NCI-H128 (cell line): Measurements from ENCODE around the gene POFUT2.

Source experiments
- DNase-seq: peaks from one replicate; lab custom pipeline; 2025; ENCODE audit not compliant: unreplicated experiment; lab: John Stamatoyannopoulos, UW

The POFUT2 gene

DNA sequence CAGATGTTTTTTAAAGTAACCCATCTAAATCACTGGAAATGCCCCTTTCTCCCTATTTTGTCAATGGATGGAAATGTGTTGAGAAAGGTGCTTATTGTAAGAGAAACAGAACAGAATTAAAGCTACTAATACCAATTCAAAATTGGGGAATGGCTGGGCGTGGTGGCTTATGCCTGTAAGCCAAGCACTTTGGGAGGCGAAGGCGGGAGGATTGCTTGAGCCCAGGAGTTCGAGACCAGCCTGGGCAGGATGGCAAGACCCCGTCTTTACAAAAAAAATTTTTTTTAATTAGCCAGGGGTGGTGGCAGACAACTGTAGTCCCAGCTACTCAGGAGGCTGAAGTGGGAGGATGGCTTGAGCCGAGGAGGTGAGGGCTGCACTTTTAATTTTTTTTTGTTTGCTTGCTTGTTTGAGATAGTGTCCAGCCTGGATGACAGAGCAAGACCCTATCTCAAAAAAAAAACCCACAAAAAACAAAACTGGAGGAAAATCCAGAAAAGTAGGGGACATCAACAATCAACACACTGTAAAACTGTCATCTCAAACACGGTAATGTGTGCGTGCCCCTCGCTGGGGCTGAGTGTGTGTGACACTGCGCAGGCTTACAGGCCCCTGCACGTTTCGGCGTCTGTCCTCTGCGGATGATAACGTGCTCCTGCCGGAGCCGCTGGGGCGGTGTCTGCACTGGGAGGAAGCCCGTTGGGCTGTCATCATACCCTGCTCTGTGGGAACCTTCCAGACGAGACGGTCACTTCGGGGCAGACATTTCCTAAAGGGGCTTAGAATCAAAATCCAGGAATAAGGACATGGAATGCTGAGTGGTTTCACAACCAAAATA, 11.6 kb upstream of the POFUT2 start:
- no peak for DNase-seq

DNA sequence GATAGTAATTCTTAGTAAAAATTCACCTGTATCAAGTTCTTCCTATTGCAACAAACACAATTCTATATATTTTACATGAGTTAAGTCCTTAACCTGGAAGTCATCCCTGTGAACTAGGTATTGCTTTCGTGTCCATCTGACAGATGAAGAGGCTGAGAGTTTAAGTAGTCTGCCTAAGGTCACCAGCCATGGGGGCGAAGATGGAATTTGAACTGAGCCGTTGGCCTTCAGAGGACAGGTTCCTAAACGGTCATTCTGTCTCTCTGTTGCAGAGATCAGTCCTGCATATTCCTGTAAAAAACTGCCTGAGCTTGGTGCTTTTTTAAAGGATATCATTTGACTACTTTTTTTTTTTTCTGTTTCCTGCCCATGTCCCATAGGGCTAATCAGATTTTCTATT, 10.2 kb upstream of the POFUT2 start:
- no peak for DNase-seq

DNA sequence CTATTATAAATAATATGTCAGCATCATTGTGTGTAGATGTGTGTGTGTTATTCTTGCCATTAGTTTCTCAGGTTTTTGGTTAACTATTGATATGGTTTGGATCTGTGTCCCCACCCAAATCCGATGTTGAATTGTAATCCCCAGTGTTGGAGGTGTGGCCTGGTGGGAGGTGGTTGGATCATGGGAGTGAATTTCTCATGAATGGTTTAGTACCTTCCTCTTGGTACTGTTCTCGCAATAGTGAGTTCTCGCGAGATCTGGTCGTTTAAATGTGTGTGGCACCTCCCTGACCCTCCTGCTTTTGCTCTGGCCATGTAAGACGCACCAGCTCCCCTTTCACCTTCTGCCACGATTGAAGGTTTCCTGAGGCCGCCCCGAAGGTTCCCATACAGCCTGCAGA, 9.6 kb upstream of the POFUT2 start:
- DNase-seq = no peak

DNA sequence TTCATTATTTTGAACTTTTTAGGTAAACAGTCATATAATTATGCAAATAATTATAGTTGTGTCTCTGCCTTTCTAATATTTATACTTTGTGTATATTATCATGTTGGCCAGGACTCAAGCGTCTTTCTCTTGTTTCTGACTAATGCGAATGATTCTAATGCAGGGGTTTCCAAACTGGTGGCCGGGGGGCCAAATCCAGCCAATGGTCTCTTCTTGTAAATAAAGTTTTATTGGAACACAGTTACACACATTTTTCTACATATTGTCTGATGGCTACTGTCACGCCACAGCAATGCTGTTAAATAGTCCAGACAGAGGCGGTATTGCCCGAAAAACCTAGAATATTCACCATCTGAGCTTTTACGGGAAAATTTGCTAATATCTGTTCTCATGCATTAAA, 8.9 kb upstream of the POFUT2 start:
- DNase-seq = no peak

DNA sequence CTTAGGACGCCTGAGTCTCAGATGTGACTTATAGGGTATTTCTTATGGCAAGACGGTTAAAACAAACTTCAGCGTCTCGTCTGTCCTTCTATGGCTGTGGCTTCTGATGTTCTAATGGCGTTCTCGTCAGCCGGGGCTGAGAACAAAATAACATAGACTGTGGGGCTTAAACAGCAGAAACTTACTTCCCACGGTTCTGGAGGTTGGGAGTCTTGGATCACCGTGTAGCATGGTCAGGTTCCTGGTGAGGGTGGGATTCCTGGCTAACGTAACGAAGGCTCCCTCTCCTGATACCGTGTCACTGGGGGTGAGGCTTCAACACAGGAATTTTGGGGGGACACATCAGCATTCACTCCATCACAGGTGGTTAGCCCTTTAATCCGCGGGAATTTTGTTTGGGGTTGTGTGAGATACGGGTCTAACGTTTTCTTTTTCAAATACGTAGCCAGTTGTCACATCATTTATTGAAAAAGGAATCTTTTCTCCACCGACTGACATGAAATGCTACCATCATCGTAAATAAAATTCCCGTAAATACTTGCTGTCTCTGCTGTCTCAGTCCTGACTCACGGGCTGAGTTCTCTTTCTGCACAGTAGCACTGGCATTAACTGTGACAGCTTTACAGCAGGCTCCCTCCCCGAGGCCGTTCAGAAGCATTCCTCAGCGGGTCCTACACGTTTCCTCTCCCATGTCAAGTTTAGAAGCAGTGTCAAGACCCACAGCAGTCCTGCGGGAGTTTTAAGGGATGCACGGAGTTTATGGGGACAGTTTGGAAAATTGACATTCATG, 8.1 kb upstream of the POFUT2 start:
- DNase-seq = no peak

DNA sequence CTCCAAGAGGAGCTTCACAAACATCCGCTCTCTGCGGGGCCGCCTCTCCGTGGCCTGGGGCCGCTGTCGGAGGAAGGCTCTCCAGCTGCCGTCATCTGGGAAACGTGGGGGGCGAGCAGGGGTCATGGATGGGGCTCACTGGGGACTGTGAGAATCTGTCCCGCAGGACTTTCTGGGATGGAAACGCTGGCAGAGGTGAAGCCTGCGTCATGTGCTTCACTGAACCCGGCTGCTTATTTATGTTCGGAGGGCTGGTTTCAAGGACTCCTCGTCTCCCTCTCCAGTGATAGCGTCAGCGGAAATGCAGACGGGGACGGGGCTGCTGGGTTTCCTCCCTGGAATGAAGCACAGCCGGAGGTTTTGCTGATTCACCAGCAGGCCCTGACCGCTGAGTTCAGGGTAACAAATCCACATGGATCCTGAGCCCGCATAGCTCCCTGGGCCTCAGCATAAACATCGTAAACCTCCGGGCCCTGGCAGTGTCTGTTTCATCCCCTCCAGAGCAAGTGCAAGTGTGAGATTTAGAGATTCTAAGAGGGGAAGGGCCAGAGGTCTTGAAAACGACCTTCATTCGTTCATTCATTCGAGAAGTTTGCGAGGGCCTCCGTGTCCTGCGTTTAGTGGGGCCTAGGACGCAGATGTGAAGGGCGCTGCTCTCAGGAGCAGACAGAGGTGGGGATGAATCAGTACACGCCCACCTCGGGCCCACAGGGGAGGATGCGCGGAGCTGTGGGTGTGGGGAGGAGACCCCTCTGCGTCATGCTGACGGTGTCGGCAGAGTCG, 7.0 kb upstream of the POFUT2 start:
- no peak for DNase-seq

DNA sequence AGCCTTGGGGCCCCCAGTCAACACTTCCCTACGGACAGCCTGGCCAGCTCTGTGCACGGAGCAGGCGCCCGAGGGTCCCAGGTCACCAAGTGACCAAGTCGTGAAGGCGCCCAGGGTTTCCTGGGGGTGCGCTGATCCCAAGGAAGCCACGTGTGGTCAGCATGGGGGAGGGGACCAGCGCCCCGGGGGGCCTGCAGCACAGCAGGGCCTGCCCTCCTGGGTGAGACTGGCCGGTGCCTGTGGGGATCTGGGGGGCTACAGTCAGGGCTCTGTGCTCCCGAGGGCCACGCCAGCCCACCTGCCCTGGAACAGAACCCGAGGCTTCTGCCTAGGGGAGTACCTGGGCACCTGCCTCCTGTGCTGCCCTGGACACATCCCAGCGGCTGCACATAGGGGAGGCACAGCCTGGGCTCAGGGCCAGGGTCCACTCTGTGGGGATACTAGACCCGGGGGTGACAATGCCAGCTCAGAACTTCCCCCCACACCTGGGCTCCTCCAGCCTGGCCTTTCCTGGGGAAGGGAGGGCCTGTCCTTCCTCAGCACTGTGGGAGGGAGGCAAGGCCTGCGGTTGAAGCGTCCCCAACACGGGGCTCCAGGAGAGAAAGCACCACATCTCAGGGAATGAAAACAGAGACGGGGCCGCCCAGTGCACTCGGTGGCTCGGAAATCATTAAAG, 6.2 kb upstream of the POFUT2 start:
- no peak for DNase-seq

DNA sequence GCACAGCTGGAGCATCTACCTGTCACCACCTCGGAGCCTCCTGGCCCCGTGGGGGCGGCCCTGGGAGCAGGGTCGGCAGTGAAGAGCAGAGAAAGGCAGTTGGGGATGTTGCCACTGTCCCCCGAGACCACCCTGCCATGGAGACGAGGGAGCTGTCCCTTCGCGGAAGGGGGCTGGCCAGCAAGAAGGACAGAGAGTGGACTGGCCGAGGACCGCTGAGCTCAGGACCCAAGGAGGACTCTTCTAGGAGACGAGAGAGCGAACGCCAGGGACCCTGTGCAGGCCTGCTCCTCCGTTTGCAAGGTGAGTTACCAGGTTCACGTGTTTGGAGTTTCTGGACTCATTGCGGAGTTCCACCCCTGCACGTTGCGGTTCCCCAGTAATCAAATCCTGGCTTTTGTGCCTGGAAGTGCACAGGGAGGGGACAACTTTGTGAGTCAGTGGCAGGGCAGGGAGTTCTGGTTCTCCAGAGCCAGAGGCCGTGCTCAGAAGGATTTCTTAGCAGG, 5.6 kb upstream of the POFUT2 start:
- no peak for DNase-seq

DNA sequence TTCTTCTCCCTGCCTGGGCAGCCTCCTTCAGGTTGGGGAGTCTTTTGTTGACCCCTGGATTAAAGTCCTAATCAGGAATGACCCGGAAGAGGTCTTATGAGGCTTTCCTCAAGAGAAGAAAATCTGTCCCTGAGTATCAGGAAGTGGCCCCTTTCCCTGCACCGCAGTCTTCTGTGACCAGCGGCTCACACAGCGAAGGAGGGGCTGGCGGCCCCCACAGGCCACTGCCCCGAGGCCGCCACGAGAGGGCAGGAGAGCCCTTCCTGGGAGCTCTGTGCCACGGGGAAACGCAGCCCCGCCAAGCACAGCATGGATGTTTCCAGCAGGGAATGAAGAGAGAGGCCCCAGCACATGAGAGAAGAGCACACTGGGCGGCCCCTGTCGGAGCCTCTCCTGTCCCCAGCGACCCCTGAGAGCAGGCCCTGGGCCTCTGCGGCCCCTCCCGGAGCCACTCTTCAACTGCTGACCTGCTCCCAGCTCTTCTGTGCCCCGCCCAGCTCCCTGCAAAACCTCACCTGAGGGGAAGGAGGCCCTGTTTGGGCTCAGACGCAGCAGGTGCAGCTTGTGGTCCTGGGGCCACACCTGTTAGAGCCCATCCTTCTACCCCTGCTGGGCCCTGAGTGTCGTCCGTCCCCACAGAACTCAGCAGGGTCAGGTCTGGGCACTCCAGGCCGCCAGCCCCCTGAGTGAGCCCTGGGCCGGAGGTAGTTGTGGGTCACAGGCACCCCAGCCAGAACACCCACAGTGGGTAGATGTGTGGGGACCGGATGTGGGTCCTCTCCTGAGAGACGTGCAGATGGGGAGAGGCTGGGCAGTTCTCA, 4.9 kb upstream of the POFUT2 start:
- DNase-seq = peak; percentile 22

DNA sequence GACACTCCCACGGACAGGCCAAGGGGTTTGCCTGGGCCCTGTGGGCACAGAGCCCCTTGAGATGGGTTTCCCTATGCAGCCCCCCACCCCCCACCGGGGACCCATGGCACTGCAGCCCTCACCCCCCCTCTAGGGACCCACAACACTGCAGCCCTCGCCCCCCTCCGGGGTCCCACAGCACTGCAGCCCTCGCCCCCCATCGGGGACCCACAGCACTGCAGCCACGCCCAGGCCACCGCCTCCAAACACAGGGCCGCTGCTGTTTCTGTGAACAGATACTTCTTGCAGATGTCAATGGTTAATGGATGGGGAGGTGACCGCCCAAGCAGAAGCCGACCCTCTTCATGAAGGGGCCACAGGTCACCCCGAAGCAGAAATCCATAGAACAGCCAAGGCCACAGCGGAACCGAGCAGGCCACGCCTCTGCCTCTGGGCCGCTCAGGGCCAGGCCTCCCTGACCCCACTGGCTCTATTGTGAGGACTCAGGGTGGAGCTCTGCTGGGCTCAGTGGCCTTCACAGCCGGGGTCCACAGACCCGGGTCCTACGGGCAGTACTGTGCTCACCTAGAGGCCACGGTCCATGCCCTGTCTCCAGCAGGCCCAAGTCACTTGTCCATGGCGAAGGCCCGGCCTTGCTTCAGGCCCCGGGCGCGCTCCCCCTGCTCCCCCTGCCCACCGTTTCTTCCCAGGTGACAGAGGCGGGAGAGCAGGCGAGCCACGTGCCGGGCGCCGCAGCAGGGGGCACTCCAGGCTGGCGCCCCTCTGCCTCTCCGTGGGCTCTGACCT, 4.1 kb upstream of the POFUT2 start:
- no peak for DNase-seq

DNA sequence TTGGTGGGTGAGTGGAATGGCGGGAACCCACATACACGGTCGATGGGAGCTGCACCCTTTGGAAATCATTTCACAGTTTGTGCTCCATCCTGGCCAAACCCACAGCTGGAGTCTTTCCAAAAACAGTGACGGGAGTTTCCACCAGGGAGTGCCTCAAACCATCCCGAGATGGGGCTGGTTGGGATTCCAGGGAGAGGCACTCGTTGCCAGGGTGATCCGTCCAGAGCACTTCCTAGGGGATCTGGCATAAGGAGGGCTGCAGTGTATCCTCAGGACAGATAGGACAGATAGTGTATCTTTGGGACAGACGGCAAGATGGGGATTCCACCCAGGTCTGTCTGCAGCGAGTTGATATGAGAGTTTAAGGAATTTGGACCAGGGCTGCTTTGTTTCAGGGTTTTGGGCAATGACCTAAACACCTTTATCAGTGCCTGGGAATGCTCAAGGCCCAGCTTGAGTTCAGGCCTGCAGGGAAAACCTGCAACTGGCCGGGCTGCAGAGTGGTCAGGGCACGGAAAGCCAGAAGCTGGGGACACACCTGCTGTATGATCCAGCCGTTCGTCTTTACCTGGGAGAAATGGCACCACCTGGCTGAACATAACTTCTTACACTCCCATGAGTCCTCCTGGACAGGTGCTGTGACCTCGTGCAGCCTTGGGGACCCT, 3.4 kb upstream of the POFUT2 start:
- DNase-seq = no peak

DNA sequence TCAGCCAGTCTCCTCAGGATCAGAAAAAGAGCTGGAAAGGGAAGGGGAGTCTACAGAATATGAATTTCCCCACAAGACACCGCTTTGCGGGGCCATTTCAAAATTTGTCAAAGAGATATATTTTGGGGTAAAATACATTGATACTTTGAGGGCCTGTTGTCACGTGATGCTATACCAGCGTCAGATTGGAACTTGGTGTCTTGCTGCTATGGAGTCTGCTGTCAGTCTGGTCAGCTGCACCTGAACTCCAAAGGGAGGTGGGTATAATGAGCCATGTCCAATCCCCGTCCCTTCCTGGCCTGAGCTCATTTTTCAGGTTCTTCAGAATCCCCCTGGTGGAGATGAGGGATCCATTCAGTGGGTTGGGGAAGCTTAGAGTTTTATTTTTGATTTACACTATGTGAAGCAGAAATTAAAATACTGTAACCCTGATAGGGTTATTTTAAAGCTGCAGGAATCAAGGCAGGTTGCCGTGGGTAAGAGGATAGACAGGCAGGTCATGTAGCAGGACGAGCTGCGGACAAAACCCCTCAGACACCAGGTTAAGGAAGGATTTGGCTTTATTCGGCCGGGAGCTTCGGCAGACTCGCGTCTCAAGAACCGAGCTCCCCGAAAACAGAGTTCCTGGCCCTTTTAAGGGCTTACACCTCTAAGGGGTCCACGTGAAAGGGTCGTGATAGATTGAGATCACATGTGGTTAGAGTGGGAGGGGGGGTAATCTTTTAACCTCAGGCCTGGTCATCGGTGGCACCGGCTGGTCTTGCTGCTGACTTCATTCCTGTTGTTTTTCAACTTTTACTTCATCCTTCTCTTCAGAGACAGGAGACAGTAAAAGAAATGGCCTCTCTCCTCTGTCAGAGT, 2.2 kb upstream of the POFUT2 start:
- no peak for DNase-seq

DNA sequence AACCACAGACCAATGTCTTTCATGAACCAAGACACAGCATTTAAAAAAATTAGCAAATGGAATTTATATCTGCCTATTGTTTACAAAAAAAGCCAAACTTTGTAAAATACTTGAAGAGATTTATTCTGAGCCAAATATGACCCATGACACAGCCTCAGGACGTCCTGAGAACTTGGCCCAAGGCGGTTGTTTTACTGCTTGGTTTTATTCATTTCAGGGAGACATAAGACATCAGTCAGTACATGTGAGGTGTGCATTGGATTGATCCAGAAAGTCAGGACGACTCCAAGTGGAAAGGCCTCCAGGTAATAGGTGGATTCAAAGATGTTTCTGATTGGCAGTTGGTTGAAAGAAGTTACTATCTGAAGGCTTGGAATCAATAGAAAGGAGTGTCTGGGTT, 1.4 kb upstream of the POFUT2 start:
- no peak for DNase-seq

DNA sequence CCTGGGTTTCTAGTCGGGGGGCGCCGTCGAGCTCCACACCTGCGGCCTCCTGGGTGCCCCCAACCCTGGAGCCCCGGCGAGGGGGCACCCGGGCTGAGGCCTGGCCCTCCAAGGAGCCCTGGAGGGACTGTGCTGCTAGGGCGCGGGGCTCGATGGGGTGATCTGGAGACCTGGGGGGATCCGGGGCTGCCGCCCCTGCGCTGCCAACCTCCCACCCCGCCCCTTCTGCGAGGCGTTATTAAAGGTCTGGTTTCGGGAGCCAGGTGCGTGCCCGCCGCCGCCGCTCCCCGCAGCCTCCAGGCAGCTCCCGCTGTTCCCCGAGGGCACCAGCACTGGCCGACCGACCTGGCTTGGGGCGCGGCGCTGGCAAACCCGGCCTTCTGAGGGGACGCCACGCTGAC, 746 bp upstream of the POFUT2 start:
- DNase-seq = no peak

DNA sequence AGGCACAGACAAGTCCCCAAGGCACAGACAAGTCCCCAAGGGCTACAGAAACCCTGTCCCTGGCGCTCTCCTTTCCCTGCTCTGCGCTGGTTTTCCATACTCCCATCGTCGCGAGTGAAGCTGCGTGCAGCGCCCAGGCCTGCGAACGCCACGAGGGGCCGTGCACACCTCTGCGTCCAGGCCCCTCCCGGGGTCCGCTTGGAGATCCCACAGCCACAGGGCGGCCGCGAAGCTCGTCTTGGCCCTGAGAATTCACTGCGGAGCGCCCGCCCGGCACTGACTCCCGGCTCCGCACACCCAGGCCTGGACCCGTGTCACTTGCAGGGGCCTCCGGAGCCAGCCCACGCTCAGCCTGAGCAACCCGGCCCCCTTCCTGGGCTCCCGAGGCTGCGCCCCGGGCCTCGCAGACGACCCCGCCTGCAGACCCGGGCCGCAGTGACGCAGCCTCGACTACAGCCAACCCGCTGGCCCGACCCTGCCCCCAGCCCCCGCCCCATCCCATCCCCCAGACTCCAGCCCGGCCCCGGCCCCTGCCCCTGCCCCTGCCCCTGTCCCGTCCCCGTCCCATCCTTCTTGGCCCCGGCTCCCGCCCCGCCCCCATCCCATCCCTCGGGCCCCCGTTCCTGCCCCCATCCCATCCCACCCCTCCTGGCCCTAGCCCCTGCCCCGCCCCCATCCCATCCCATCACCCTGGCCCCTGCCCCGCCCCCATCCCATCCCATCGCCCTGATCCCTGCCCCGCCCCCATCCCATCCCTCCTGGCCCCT, 841 bp downstream of the POFUT2 start:
- DNase-seq = no peak

DNA sequence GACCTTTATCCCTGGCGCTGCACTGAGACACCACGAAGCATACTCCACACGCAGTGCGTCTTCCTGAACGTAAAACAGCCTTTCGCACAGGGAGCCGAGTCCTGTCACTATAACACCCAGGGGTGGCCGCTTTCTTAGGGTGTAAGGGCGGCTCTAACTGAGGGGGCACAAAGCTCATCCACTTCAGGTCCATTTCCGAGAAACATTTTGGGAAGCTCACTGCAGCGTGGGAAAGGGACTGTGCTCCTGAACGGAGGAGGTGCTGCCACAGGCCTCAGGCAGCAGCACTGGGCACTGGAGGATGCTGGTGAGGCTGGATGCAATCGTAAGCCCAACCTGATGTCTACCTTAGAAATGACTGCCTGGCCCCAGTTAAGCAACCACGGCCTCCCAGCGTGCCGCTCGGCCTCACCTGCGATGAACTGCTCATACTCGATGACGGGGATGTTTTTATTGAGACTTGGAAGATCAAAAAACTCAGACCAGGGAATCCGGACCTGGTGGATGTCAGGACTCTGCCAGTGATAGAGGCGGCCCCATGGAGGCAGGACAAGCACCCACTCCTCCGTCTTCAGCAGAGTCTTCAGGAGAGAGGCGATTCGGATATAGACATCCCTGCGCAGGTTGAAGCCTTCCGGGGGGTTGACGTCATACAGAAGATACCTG, 2.3 kb downstream of the POFUT2 start:
- DNase-seq = no peak

DNA sequence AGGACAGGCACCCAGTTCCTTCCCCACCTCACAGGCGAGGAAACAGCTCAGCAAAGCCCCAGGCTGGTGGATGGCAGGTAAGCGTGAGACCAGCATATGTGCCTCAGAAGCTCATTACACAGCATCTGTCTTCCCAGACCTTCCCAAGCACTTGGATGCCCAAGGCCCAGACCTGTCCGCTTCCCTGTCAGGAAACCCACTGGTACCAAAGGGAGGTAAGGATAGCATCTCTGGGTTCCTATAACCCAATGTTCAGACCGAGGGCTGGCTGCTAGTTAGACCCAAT, 3.3 kb downstream of the POFUT2 start:
- DNase-seq = no peak
